HG03432 (cell line): ENCODE measurements around the gene AGBL2.
"Not testable (repeated sequence)": the region's sequence is repeated elsewhere in the genome, so short reads cannot be mapped to it uniquely, and the experiment has no call there.

Experiments used
- ATAC-seq: cut with Tn5 transposase; IDR thresholded peaks from one replicate; pipeline ENCODE4 v1.9.1; 2021; ENCODE audit warnings: mild to moderate bottlenecking, moderate library complexity; ENCODE audit not compliant: unreplicated experiment

AGBL2 gene

DNA sequence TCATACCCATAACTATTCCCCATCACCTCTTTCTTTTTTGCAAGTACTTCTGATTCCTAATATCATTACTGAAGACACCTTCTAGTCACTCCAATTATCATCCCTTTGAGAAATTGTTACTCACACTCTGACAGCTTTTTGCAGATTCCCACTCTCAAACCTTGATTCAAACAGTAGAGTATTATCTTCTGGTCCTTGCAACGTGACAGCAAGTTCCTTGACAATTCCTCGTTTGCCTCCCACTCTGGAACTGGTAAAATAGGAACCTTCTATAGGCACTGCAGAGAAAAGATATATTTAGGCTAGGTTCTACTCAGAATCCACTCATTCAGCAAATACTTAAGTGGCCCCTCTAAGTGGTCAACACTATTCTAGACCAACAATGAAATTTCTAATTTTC lies 23.2 kb downstream of the AGBL2 start:
- no peak for ATAC-seq

DNA sequence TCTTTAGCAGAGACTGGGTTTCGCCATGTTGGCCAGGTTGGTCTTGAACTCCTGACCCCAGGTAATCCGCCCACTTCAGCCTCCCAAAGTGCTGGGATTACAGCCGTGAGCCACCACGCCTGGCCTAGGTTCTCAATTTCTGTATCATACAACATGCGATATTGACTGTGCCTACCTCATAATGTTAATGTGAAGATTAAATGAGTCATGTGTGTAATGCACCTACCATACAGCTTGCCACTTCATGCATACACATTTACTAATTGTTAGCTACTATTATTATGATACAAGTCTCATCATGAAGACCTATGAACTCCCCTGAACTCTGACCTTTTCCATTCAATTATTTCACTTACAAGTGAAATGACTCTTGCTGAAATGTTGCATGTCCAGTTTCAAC lies 25.7 kb downstream of the AGBL2 start:
- ATAC-seq: no peak

DNA sequence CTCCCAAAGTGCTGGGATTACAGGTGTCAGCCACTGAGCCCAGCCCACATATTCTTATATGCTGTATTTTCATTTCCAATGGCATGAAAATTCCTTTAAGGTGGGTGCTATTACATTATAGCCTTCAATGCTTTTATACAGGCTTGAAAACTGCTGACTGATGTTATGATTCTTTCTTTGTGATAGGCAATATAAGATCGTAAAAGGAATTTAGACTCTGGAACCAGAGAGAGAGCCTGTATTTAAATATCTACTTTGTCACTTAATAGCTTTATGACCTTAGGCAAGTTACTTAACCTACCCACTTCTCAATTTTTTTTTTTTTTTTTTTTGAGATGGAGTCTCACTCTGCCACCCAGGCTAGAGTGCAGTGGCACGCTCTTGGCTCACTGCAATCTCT lies 26.2 kb downstream of the AGBL2 start:
- ATAC-seq: no peak

DNA sequence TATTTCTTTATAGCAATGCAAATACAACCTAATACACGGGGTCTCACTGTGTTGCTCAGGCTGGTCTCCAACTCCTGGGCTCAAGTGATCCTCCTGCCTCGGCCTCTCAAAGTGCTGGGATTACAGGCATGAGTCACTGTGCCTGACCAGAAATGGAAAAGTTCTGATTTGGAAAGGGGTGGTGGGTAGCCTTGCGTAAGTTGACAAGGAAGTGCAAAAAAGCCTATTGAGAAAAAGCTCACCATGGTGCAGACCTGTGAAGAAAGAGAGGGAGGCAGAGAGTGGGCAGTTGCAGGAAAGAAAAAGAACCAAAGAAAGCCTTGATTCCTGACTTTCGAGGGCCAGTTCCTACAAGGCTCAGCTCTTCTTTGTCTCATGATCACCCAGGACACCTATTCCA lies 27.1 kb downstream of the AGBL2 start:
- ATAC-seq: no peak

DNA sequence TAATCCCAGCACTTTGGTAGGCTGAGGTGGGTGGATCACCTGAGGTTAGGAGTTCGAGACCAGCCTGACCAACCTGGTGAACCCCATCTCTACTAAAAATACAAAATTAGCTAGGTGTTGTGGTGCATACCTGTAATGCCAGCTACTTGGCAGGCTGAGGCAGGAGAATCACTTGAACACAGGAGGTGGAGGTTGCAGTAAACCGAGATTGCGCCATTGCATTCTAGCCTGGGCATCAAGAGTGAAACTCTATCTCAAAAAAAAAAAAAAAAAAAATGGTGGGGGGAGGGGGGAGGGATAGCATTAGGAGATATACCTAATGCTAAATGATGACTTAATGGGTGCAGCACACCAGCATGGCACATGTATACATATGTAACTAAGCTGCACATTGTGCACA lies 28.5 kb downstream of the AGBL2 start:
- not testable (repeated sequence) for ATAC-seq

DNA sequence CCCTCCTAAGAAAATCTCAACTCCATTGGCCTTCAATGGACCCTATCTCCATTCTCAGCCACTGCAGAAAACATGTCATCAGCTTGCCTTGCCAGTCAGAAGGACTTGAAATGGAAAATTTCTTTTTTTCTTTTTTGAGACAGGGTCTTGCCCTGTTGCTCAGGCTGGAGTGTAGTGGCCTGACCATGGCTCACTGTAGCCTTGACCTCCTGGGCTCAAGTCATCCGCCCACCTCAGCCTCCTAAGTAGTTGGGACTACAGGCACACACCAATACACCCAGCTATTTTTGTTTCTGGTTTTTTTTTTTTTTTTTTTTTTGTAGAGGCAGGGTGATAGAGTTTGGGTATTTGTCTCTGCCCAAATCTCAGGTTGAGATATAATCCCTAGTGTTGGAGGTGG lies 29.0 kb downstream of the AGBL2 start:
- ATAC-seq: no peak

DNA sequence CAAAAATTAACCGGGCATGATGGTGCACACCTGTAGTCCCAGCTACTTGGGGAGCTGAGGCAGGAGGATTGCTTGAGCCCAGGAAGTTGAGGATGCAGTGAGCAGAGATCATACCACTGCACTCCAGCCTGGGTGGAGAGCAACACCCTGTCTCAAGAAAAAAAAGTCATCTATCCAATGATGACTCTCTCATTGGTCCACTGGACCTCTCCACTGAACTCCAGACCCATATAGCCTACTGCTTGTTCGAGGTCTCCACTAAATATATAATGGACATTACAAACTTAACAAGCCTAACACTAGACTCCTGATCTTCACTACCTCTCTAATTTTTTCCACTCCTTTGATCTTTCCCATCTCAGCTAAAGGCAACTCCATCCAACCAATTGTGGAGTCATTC lies 39.3 kb downstream of the AGBL2 start:
- no peak for ATAC-seq

DNA sequence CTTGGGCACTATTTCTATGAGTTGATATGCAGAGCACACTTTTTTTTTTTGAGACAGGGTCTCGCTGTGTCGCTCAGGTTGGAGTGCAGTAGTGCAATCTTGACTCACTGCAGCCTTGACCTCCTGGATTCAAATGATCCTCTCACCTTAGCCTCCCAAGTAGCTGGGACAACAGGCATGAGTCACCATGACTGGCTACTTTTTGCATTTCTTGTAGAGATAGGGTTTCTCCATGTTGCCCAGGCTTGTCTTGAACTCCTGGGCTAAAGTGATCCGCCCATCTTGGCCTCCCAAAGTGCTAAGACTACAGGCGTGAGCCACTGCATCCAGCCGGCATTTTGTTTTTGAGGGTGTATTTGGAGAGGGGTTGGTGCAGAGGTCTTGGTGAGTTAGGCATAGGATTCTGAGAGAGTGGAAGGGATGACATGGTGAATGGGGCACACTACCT lies 42.9 kb downstream of the AGBL2 start:
- ATAC-seq: no peak

DNA sequence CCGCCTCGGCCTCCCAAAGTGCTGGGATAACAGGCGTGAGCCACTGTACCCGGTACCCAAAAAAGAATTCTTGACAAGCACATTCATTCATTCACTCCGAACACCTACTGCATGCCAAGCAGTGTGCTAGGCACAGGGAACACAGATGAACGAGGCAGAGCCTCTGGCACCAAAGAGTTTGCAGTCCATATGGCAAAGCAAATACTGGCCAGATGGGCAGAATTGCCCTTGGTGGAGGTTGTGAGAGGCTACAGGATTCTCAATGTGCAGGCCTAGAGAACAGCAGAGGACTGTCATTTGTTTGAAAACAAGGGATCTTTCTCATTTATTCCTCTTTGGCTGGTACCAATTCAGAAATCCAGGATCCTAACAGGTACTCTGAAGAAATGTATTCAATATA lies 45.3 kb downstream of the AGBL2 start:
- ATAC-seq: no peak

DNA sequence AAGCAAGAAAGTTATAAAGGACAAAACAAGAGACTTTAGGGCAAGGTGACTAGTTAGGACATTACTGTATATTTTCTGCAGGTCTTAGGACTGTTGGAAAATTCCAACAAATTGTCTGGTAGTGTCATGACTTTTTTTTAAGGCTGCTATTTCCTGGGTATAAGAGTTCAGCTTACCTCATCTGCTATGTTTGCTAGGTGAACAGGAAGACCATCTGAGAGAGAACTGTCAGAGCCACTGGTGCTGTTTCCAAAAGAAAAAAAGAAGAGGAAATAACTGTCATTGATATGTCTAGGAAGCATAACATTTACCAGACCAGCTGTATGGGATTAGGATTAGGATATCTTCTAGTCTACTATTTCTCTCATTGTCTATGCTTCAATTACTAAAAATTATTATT lies 46.5 kb downstream of the AGBL2 start:
- ATAC-seq: no peak

DNA sequence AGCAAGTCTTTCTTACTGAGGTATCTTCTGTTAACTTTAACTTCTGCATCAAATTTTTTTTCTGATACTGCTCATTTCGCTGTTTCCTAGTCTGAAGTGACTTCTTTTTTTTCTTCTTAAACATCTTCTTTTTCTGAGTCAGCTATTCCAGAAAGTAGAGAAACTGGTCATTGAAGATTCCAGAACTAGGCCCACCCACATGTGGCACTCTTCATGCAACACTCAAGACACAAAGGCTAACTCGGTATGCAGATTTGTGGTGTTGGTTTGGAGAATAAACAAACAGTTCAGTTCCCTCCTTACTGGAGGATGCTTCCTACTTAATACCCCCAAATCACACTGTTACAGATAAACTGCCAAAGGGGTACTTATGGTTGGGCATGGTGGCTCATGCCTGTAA lies 47.6 kb downstream of the AGBL2 start:
- ATAC-seq: no peak

DNA sequence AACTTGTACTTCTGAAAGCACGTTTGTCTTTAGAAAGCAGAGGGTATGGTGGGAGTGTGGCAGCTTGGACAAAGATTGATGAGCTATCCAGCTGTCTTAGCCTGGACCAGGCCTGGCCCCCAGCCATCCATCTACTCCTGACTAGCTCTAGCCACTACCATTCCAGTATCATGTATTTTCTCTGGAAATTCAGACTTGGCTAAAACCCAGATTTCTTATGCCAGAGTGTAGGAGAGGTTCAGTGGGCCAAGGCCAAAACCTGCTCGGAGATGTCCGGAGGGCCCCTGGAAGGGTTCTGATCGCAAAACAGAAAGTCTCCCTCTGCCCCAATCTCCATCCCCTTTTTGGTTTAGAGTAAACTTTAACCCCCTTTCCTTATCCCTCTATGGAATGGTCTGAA lies 48.0 kb downstream of the AGBL2 start:
- ATAC-seq: no peak

DNA sequence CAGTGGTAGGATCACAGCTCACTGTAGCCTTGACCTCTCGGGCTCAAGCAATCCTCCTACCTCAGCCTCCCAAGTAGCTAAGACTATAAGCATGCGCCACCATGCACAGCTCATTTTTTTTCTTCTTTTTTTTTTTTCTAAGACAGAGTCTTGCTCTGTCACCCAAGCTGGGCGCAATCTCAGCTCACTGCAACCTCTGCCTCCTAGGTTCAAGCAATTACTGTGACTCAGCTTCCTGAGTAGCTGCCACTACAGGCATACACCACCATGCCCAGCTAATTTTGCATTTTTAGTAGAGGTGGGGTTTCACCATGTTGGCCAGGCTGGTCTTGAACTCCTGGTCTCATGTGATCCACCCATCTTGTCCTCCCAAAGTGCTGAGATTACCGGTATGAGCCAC lies 50.2 kb downstream of the AGBL2 start:
- ATAC-seq: not testable (repeated sequence)

DNA sequence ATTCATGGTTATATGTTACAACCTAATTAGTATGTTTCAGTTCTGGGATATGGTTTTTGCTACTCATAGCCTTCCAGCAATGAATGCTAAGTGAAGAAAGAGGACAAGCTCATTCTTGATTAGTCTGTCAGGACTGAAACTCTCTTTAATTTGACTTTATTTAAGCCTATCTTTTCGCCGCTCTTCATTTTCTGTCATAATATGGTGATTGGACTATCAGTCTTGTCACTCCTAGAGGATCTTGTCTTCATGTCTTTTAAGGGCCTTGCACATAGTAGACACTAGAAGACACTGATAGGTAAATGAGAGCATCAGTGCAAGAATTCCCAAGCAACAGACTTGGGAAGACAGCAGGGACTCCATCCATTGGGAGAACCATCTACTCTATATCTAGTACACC lies 53.9 kb downstream of the AGBL2 start:
- ATAC-seq: no peak

DNA sequence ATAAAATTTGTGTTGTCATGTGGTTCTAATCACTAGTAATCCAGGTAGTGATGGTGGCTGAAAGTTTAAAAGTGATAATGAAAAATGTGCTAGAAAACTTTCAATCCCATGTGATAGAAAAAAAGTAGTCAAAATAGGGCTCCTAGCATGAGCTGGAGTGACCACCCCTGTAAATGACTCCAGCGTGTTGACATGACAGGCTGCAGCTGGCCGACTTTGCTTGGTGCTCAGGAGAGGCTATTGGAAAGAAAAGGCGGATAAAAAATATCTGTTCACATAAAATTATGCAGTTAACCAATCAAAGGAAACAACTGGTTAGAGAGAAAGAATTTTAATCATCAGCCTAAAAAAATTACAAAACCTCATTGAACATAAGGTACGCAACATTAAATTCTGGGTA lies 55.9 kb downstream of the AGBL2 start:
- ATAC-seq: no peak

DNA sequence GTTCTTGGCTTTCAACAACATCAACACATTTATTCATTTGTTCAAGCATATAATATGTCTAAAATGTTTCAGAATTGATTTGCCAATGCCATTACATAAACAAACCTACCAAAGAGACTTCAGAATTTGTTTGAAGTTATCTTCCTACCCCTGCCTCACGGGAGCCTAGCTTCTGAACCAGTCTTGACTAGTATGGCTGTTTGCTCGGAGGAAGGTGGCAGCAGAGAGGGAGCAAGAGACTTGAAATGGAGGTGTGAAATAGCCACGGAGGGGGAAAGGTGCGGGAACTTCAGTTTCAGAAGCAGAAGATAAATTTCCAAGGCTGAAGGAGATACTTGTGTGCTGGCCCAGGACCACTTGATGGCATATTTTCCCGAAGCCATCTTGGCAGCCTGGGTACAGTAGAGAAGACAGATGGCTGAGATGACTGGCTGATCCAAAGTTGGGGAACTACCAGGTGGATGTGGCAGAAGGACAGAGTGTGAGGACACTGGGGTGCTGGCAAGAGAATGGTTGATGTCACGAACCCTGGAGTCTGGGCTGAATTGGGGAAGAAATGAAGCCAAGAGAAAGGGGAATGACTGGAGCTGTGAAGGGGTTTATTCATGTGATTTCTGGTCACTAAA lies 58.8 kb downstream of the AGBL2 start:
- ATAC-seq: no peak

DNA sequence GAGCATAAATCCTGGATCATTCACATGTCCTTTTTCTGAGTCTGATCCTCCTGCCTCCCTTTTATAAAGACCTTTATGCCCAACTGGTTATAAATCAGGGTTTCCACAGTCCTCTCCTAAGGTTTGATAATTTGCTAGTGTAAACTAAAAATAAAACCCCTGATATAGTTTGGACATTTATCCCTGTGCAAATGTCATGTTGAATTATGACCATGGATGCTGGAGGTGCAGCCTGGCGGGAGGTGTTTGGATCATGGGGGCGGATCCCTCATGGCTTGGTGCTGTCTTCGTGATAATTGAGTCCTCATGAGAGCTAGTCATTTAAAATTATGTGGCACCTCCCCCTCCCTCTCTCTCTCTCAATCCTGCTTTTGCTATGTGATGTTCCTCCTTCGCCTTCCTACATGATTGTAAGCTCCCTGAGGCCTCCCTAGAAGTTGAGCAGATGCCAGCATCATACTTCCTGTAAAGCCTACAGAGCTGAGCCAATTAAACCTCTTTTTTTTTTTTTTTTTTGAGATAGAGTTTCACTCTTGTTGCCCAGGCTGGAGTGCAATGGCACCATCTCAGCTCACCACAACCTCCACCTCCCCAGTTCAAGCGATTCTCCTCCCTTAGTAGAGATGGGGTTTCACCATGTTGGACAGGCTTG lies 63.2 kb downstream of the AGBL2 start:
- no peak for ATAC-seq

DNA sequence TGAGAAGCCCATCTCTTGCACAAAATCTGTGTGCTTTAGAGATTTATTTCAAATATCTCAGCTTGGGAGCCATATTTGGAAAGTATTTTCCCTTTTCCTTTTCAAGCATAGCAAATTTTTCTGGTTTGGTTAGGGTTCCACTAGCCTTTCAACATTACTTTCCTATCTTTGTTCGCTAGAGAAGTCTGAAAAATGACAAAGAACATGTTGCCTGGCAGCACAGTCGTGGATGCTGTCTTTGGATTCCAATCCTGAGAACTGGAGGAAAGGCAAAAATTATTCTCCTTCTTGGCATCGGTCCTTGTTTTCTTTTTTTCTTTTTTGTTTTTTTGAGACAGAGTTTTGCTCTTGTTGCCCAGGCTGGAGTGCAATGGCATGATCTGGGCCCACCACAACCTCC lies 65.9 kb downstream of the AGBL2 start:
- no peak for ATAC-seq

DNA sequence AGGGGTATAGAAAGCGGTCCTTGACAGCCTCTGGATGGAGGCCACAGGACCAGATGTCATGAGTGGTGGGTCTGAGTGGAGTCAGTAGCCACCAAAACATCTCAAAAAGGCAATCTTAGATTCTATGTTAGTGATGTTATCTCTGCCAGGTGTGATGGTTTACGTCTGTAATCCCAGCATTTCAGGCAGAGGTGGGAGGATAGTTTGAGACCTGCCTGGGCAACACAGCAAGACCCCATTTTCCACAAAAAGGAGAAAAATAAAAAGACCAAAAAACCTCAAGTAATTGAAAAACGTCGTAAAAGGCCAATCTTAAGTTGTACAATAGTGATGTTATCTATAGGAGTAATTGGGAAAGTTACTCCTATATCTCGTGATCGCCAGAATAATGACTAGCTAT lies 69.2 kb downstream of the AGBL2 start:
- no peak for ATAC-seq

DNA sequence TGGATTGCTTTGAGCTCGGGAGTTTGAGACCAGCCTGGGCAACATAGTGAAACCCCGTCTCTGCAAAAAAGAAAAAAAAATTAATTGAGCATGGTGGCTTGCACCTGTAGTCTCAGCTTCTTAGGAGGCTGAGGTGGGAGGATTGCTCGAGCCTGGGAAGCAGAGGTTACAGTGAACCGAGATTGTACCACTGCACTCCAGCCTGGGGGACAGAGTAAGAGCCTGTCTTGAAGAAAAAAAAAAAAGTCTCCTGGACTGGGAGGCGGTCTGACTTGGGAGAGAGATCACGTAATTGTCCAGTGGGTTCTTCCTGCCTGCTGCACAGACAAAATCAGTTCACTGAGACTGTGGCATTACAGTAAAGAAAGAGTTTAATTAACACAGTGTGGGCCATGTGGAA lies 69.7 kb downstream of the AGBL2 start:
- no peak for ATAC-seq

DNA sequence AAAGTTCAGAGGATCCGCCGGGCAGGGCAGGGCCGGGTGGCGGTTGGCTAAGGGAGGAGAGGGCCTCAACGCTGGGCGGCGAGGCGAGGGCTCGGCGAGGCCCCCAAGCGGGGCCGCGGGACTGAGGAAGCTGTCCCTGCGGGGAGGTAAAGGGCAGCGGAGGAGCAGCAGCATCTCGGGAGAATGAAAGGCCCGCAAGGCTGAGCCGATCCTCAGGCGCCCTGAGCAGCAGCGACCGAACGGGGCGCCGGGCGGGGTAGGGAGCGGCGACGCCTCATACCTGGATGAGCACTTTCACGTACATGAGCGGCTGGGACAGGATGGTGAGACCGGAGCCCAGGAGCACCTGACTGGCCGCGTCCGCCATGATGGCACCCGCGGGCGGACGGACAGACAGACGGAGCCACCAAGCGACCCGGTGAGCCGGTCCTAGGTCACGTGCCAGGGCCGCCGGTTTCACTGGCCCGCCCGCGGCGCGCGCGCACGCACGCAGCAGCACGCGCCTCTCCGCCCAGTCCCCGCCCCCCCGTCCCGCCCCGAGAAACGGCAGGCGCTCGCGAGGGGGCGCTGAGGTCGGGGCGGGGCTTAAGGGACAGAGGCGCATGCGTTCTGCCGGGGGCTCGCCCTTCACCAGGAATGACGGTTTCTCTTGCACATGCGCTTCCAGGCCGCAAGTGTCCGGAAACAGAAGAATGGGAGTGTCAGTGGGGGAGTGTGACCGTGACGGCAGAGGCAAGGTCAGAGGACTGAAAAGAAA lies 72.9 kb downstream of the AGBL2 start, which contains the start of gene MTCH2:
MTCH2 (minus strand) TSS at position 461 of the 757 bp plus-strand sequence; CDS start at position 367, 94 bp downstream.
- peak; percentile 93 for ATAC-seq

DNA sequence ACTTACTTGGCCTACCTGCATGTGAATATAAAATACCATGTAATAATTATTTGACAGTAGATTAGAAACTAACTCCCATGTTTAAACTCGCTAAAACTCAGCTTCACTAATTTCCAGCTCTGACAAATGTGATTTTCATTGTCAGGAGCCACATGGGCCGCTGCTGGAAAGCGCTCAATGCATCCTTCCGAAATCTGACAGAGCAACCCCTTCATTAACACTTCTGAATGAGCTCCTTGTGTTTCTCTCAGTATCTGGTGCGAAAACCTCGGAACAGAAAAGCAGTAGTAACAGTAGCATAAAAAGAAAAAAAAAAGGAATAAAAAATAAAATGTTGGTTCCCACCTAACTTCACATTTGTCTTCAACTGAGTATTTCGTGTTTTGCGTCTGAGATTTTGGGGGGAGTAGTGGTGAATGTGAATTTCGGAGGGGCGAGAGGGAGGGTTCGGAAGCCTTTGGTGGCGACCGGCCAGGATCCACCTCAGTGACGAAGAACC lies 73.5 kb downstream of the AGBL2 start:
- no peak for ATAC-seq
